IMR-90 (cell line): ENCODE results near the gene SLC38A9. TPM values are rescaled to one million over a fixed set of nuclear protein-coding genes. Genes with fewer than 3 reads are reported as not detected.

ENCODE experiments used
- ATAC-seq: fragments of 200-7000 bp; cut with Tn5 transposase; 2 replicates; pipeline ENCODE4 v1.9.1; 2020; ENCODE audit warnings: low read depth, mild to moderate bottlenecking, moderate library complexity
- BruUV-seq: library from RNA; stranded (reverse); fragments of 400-500 nt; replicated peaks from 2 replicates; lab custom pipeline; 2021; lab: Mats Ljungman, UMichigan
- CTCF ChIA-PET: fragments of 300-600 bp; formaldehyde crosslinking; extraction: SDS; loops from one replicate; lab custom pipeline; 2021; ENCODE audit warnings: antibody characterized with exemption; lab: Yijun Ruan, JAX
- POLR2A ChIA-PET: fragments of 300-600 bp; sonication (Branson Sonifier 250); formaldehyde crosslinking; loops from one replicate; lab custom pipeline; 2022; ENCODE audit warnings: antibody characterized with exemption; ENCODE audit not compliant: unreplicated experiment; lab: Charles Lee
- DNase-seq: peaks from one replicate; pipeline ENCODE4 v3.0.0; 2013
- H2AFZ ChIP-seq: replicated peaks from 2 replicates; pipeline ENCODE3; 2013; ENCODE audit warnings: low read length, mild to moderate bottlenecking; ENCODE audit not compliant: poor library complexity
- H2AK5ac ChIP-seq: 2 replicates; pipeline ENCODE4 v1.6.1; 2013; ENCODE audit warnings: low read depth, low read length, inconsistent platforms
- H2AK9ac ChIP-seq: replicated peaks from 2 replicates; pipeline ENCODE3; 2013; ENCODE audit warnings: mild to moderate bottlenecking, low read depth, low read length, moderate library complexity; ENCODE audit not compliant: poor library complexity
- H2BK120ac ChIP-seq: 2 replicates; pipeline ENCODE4 v1.6.1; 2013; ENCODE audit warnings: low read depth, low read length, inconsistent platforms
- H2BK15ac ChIP-seq: 3 replicates; pipeline ENCODE4 v1.6.1; 2013; ENCODE audit warnings: low read depth, low read length, inconsistent platforms
- H2BK20ac ChIP-seq: 2 replicates; pipeline ENCODE4 v1.6.1; 2013; ENCODE audit warnings: low read depth, mild to moderate bottlenecking, inconsistent platforms, low read length, moderate library complexity
- H2BK5ac ChIP-seq: 2 replicates; pipeline ENCODE4 v1.6.1; 2013; ENCODE audit warnings: mild to moderate bottlenecking, low read depth, low read length, inconsistent platforms; ENCODE audit not compliant: poor library complexity, severe bottlenecking
- H3K14ac ChIP-seq: replicated peaks from 2 replicates; pipeline ENCODE4 v1.6.1; 2013; ENCODE audit warnings: low read depth, low read length, inconsistent platforms
- H3K18ac ChIP-seq: 2 replicates; pipeline ENCODE4 v1.6.1; 2013; ENCODE audit warnings: low read depth, low read length, control low read depth
- H3K23ac ChIP-seq: 2 replicates; pipeline ENCODE4 v1.6.1; 2013; ENCODE audit warnings: low read depth, low read length, inconsistent platforms
- H3K27ac ChIP-seq: 2 replicates; pipeline ENCODE4 v1.5.1; 2013; ENCODE audit warnings: mild to moderate bottlenecking, control low read depth, low read length; ENCODE audit not compliant: insufficient read depth
- H3K27me3 ChIP-seq: 2 replicates; pipeline ENCODE4 v1.6.1; 2013; ENCODE audit warnings: low read length; ENCODE audit not compliant: control insufficient read depth, insufficient read depth
- H3K36me3 ChIP-seq: 2 replicates; pipeline ENCODE4 v1.6.1; 2013; ENCODE audit warnings: low read length, mixed read lengths; ENCODE audit not compliant: control insufficient read depth, insufficient read depth
- H3K4ac ChIP-seq: 2 replicates; pipeline ENCODE4 v1.6.1; 2013; ENCODE audit warnings: low read depth, low read length, inconsistent platforms
- H3K4me1 ChIP-seq: 2 replicates; pipeline ENCODE4 v1.6.1; 2013; ENCODE audit warnings: low read length, mixed read lengths; ENCODE audit not compliant: control insufficient read depth, insufficient read depth
- H3K4me2 ChIP-seq: 2 replicates; pipeline ENCODE4 v1.6.1; 2013; ENCODE audit warnings: low read depth, mild to moderate bottlenecking, control low read depth, low read length, moderate library complexity
- H3K4me3 ChIP-seq: 2 replicates; pipeline ENCODE4 v1.5.1; 2013; ENCODE audit warnings: low read depth, mild to moderate bottlenecking, control low read depth, low read length, moderate library complexity; ENCODE audit not compliant: insufficient read depth
- H3K56ac ChIP-seq: 2 replicates; pipeline ENCODE4 v1.6.1; 2013; ENCODE audit warnings: low read length, inconsistent platforms; ENCODE audit not compliant: insufficient read depth; ENCODE audit errors: extremely low read depth
- H3K79me1 ChIP-seq, 2 experiments: 2 replicates each; pipeline ENCODE4 v1.6.1; 2013; ENCODE audit warnings: low read length in 2 of 2, inconsistent platforms in 1 of 2, low read depth in 1 of 2
- H3K9ac ChIP-seq: 2 replicates; pipeline ENCODE4 v1.6.1; 2013; ENCODE audit warnings: low read depth, low read length, control low read depth
- H3K9me1 ChIP-seq: 2 replicates; pipeline ENCODE4 v1.6.1; 2013; ENCODE audit warnings: low read length, inconsistent platforms; ENCODE audit not compliant: insufficient read depth
- H3K9me3 ChIP-seq: 2 replicates; pipeline ENCODE4 v1.6.1; 2013; ENCODE audit warnings: low read length; ENCODE audit not compliant: control insufficient read depth, insufficient read depth
- H4K20me1 ChIP-seq: 2 replicates; pipeline ENCODE4 v1.6.1; 2013; ENCODE audit warnings: low read length, inconsistent platforms; ENCODE audit not compliant: insufficient read depth
- H4K5ac ChIP-seq: 2 replicates; pipeline ENCODE4 v1.6.1; 2013; ENCODE audit warnings: mild to moderate bottlenecking, low read depth, low read length, control low read depth
- H4K8ac ChIP-seq, 2 experiments: 2 replicates each; pipeline ENCODE4 v1.6.1; 2013; ENCODE audit warnings: low read depth in 2 of 2, low read length in 2 of 2, control low read depth in 1 of 2, inconsistent platforms in 1 of 2
- H4K91ac ChIP-seq: 2 replicates; pipeline ENCODE4 v1.6.1; 2013; ENCODE audit warnings: low read depth, low read length, inconsistent platforms; ENCODE audit not compliant: insufficient read depth
- CHD1 ChIP-seq: IDR thresholded peaks from 2 replicates; pipeline ENCODE4 v1.6.1; 2012; ENCODE audit warnings: low read depth, low read length, improper control_type of control experiment
- CTCF ChIP-seq: conservative IDR thresholded peaks from 2 replicates; pipeline ENCODE4 v1.5.1; 2012; ENCODE audit warnings: mild to moderate bottlenecking, low read depth, low read length, improper control_type of control experiment
- WGBS, 2 experiments: methylation state at CpG; one replicate each; pipeline versions ENCODE4 v1.1.5 to v1.1.7; 2013; ENCODE audit warnings: missing lambda C conversion rate in 2 of 2; ENCODE audit not compliant: insufficient read length in 1 of 2; ENCODE audit errors: extremely low coverage in 2 of 2; 5-methylcytosine and 5-hydroxymethylcytosine counted together
- dilution Hi-C: fragments of 300-500 bp; cut with HindIII; formaldehyde crosslinking; loops from one replicate; pipeline ENCODE4 v1.14.3; 2018; ENCODE audit warnings: low sequenced_read_pairs; ENCODE audit not compliant: unreplicated experiment
- in situ Hi-C: fragments of 300-500 bp; cut with MboI; formaldehyde crosslinking; loops from 3 replicates; pipeline ENCODE4 v1.14.3; 2019; ENCODE audit warnings: low sequenced_read_pairs, inconsistent platforms, mixed read lengths
- intact Hi-C: fragments of 100-400 bp; cut with micrococcal nuclease; formaldehyde crosslinking; loops from 2 replicates; pipeline ENCODE4 v1.10.0; 2022
- polyA plus RNA-seq, 3 experiments: library from polyadenylated mRNA; depleted of rRNA; stranded (reverse); fragments of >200 nt; gene quantifications; 2 replicates each; pipeline ENCODE4 v1.2.3, GENCODE V29; 2012; ENCODE audit warnings: low replicate concordance in 1 of 3
- total RNA-seq: library from RNA; depleted of rRNA; stranded (reverse); fragments of >200 nt; gene quantifications from 2 replicates; pipeline ENCODE4 v1.2.3, GENCODE V29; 2012

Gene SLC38A9
- total and polyA plus RNA-seq, 2 of the 4 experiments (the other 2 are of a cell fraction), result 10.5 to 24.2 TPM

GRCh38 chr5:55714339-55714738 is 2.2 kb upstream of the SLC38A9 start:
- H3K56ac ChIP-seq, result no peak overlapping the region
- no peak overlapping the region for H3K14ac ChIP-seq
- TF ChIP-seq CHD1, result no peak
- 0 out of 2 replicates have a peak, but pooled peaks have one; percentile 1 for TF ChIP-seq CTCF
- no peak overlapping the region for H3K9ac ChIP-seq
- peaks cover 2% of the 10 kb centered on the region; the same call in 1 of the 2 replicates for H3K4me1 ChIP-seq
- no peak overlapping the region for H3K4me3 ChIP-seq
- intact Hi-C loops, result loop anchor here (5.0 to 10.0 kb wide), 2 partner anchors 208 to 490 kb away; no protein-coding TSS in a partner anchor
- dilution Hi-C loops, result no loop called here
- in situ Hi-C loops, result no loop called here
- no peak overlapping the region; the same call in 1 of the 2 replicates for H3K27ac ChIP-seq
- no peak overlapping the region for H2AK9ac ChIP-seq
- H3K36me3 ChIP-seq, result no peaks in the 10 kb centered on the region
- no peak overlapping the region; the same call in 1 of the 2 replicates for H2AK5ac ChIP-seq
- H3K23ac ChIP-seq, result no peak overlapping the region
- H2BK20ac ChIP-seq, result no peak overlapping the region
- no peak overlapping the region for H2BK120ac ChIP-seq
- H4K20me1 ChIP-seq, result no peaks in the 10 kb centered on the region
- ATAC-seq, result no peak
- 0 out of 4 replicates have a peak overlapping the region, but pooled peaks of 1 of the 2 experiments have one; percentile 15 for H4K8ac ChIP-seq
- H3K4me2 ChIP-seq, result no peak overlapping the region
- H4K5ac ChIP-seq, result no peak overlapping the region
- no peak overlapping the region for H2AFZ ChIP-seq
- no peaks in the 10 kb centered on the region for H3K9me3 ChIP-seq
- no peak overlapping the region for H3K18ac ChIP-seq
- no TSS peak for BruUV-seq
- peaks cover 6 to 15% of the 10 kb centered on the region in 2 experiments for H3K79me1 ChIP-seq
- no peak overlapping the region for H3K4ac ChIP-seq
- ChIA-PET POLR2A (no interaction called here), CTCF (no interaction called here)
- no peaks in the 10 kb centered on the region for H3K27me3 ChIP-seq
- H2BK5ac ChIP-seq, result no peak overlapping the region
- no peak overlapping the region for H4K91ac ChIP-seq
- H3K9me1 ChIP-seq, result 0 out of 2 replicates have a peak, but pooled peaks cover 5% of the 10 kb centered on the region
- WGBS, 2 experiments, result no CpG with 5 or more reads among the region's 1 CpG
- DNase-seq, result no peak
- H2BK15ac ChIP-seq, result no peak overlapping the region
